Large intestine (tissue), 3 donors: ENCODE results near the gene SEMA5A. TPM values are rescaled to one million over a fixed set of nuclear protein-coding genes. Genes with fewer than 3 reads are reported as not detected.

ENCODE experiments used
- DNase-seq, 2 donors: peaks; one replicate each; pipeline versions ENCODE4 v3.0.0 to v3.0.0-alpha.2; 2013
- H3K27ac ChIP-seq: one replicate; pipeline ENCODE4 v1.5.1; 2013; ENCODE audit warnings: low read length
- H3K27me3 ChIP-seq: 2 replicates; pipeline ENCODE4 v1.6.1; 2013; ENCODE audit warnings: low read length; ENCODE audit not compliant: control insufficient read depth, insufficient read depth
- H3K36me3 ChIP-seq: 2 replicates; pipeline ENCODE4 v1.6.1; 2013; ENCODE audit warnings: low read length; ENCODE audit not compliant: control insufficient read depth, insufficient read depth
- H3K4me1 ChIP-seq: one replicate; pipeline ENCODE4 v1.6.1; 2013; ENCODE audit warnings: low read length; ENCODE audit not compliant: control insufficient read depth, insufficient read depth
- H3K4me3 ChIP-seq: one replicate; pipeline ENCODE4 v1.5.1; 2013; ENCODE audit warnings: low read length
- H3K9me3 ChIP-seq: one replicate; pipeline ENCODE4 v1.6.1; 2013; ENCODE audit warnings: mild to moderate bottlenecking, low read depth, low read length, moderate library complexity; ENCODE audit not compliant: control insufficient read depth
- WGBS: methylation state at CpG from one replicate; pipeline ENCODE4 v1.1.5; 2013; ENCODE audit warnings: low lambda C conversion rate; ENCODE audit not compliant: insufficient coverage; 5-methylcytosine and 5-hydroxymethylcytosine counted together
- polyA plus RNA-seq: library from polyadenylated mRNA; unstranded; fragments of 120-200 nt; gene quantifications from one replicate; pipeline ENCODE4 v1.2.1, GENCODE V29; 2013

The SEMA5A gene
- polyA plus RNA-seq, 1 donor = 11.9 TPM

DNA sequence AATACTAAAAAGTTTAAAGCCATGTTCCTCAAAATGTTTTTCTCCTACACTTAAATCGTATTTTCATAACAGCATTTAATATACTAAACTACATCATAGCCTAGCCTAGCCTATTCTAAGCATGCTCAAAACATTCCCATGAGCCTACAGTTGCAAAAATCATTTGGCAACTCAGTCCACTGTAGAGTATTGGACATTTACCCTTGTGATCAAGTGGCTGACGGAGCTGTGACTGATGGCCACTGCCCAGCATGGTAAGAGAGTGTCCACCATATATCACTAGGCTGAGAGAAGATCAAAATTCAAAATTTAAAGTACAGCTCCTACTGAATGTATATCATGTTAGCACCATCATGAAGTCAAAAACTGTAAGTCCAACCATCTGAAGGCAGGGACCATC, 30.9 kb downstream of the SEMA5A start:
- WGBS = 100% methylated on average over 1 of the region's 2 CpGs
- Histone ChIP-seq H3K9me3 (no peaks in the 10 kb centered on the region), H3K27ac (no peak overlapping the region), H3K27me3 (no peaks in the 10 kb centered on the region), H3K36me3 (no peaks in the 10 kb centered on the region), H3K4me3 (no peak overlapping the region), H3K4me1 (peaks cover 2% of the 10 kb centered on the region)
- no peak for DNase-seq

DNA sequence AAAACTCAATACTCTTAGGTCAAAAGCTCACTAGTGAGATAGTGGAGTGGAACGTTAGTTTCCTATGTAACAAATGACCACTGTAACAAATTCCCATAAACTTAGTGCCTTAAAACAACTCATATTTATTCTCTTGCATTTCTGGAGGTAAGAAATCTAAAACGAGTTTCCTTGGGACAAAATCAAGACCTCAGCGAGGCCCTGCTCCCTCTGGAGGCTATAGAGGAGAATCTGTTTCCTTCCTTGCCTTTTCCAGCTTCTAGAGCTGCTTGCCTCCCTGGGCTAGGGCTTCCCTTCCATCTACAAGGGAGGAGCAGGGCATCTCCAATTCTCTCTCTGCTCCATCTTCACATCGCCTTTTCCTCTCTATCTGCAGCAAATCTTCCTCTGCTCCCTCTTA, 32.0 kb downstream of the SEMA5A start:
- 100% methylated on average over 1 of the region's 4 CpGs for WGBS
- no peaks in the 10 kb centered on the region for H3K27me3 ChIP-seq
- no peaks in the 10 kb centered on the region for H3K9me3 ChIP-seq
- DNase-seq = no peak
- no peaks in the 10 kb centered on the region for H3K36me3 ChIP-seq
- no peak overlapping the region for H3K4me3 ChIP-seq
- peaks cover 2% of the 10 kb centered on the region for H3K4me1 ChIP-seq
- H3K27ac ChIP-seq = no peak overlapping the region

DNA sequence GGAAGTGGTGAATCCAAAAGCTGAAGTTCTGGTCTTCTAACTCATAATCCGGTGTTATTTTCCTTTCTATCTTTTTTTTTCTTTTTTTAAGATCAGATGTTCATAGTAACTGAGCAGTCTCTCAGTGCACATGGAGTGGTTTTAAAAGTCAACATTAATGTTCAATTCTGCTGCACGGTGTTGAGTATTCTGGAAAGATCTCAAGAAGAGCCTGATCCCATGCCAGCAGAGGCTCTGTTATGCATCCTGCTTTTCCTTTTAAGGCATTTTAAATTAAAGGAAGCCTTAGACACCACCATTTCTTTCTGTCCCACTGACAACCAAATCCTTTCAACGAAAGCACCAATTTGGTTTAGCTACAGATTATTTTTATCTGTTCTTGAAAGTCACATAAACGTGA, 33.4 kb downstream of the SEMA5A start:
- Histone ChIP-seq H3K27me3 (no peaks in the 10 kb centered on the region), H3K4me3 (no peak overlapping the region), H3K4me1 (peaks cover 2% of the 10 kb centered on the region), H3K27ac (no peak overlapping the region), H3K9me3 (no peaks in the 10 kb centered on the region), H3K36me3 (no peaks in the 10 kb centered on the region)
- WGBS = 57% methylated on average over 1 of the region's 4 CpGs
- DNase-seq = no peak

DNA sequence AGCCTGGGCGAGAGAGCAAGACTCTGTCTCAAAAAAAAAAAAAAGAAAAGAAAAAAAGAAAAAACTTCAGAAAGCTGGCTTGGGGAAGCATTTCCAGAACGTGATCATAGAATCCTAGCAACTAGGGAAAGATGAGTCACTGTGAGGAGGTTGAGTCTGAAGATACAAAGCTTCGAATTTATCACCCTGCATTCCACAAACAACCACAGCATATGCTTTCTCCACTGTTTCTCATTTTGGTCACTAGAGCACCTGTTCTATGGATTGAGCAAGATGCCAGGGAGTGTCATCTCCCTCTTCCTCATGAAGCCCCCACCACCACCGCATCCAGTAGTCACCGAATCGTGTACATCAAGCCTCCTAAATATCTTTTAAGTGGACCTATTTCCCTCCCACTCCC, 37.9 kb downstream of the SEMA5A start:
- H3K4me3 ChIP-seq = no peak overlapping the region
- no peak overlapping the region for H3K27ac ChIP-seq
- no peaks in the 10 kb centered on the region for H3K9me3 ChIP-seq
- H3K4me1 ChIP-seq = no peaks in the 10 kb centered on the region
- WGBS = 100% methylated on average over 1 of the region's 6 CpGs
- no peaks in the 10 kb centered on the region for H3K27me3 ChIP-seq
- DNase-seq = no peak
- H3K36me3 ChIP-seq = no peaks in the 10 kb centered on the region

DNA sequence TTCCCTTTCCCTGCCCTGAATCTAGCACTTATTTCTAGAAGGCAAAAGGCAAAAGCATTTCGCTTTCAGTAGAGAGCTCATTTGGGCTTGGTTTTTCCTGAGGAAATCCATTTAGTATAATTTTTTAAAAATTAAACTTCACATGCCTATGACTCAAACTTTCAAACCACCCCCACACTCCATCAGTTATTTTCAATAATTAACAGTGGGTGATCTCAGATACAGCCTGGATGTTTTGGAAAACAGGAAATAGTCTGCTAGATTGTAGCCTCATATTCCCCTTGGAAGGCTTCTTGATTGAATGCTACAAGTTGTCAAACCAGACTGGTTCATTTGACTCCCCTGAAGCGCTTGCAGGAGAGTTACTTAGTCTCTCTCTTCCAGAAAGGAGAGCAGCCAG, 40.6 kb downstream of the SEMA5A start:
- H3K36me3 ChIP-seq = no peaks in the 10 kb centered on the region
- no peaks in the 10 kb centered on the region for H3K9me3 ChIP-seq
- H3K27me3 ChIP-seq = no peaks in the 10 kb centered on the region
- no peak overlapping the region for H3K27ac ChIP-seq
- DNase-seq = no peak
- no peaks in the 10 kb centered on the region for H3K4me1 ChIP-seq
- WGBS = 100% methylated on average over 1 of the region's 2 CpGs
- H3K4me3 ChIP-seq = no peak overlapping the region

DNA sequence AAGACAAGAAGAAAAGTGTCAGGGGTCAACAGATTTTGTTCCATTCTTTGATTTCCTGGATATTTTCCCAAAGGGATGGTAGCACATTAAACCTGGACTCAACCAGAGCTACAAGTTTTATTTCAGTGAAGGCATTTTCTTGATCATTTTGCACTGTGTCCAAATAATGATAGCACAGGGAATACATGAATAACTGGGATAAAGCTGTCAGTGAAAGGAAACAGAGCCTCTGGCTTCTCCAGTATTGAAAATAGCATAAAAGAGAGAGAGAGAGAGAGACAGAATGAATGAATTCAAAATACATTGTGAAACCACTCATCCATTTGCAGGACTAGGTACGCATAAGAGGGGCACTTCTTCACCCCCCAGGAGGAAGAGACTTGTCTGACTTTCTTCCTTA, 43.0 kb downstream of the SEMA5A start:
- Histone ChIP-seq H3K27me3 (no peaks in the 10 kb centered on the region), H3K9me3 (no peaks in the 10 kb centered on the region), H3K4me1 (no peaks in the 10 kb centered on the region), H3K4me3 (no peak overlapping the region), H3K27ac (no peak overlapping the region), H3K36me3 (no peaks in the 10 kb centered on the region)
- DNase-seq = no peak
- no CpG with 5 or more reads among the region's 1 CpG for WGBS

DNA sequence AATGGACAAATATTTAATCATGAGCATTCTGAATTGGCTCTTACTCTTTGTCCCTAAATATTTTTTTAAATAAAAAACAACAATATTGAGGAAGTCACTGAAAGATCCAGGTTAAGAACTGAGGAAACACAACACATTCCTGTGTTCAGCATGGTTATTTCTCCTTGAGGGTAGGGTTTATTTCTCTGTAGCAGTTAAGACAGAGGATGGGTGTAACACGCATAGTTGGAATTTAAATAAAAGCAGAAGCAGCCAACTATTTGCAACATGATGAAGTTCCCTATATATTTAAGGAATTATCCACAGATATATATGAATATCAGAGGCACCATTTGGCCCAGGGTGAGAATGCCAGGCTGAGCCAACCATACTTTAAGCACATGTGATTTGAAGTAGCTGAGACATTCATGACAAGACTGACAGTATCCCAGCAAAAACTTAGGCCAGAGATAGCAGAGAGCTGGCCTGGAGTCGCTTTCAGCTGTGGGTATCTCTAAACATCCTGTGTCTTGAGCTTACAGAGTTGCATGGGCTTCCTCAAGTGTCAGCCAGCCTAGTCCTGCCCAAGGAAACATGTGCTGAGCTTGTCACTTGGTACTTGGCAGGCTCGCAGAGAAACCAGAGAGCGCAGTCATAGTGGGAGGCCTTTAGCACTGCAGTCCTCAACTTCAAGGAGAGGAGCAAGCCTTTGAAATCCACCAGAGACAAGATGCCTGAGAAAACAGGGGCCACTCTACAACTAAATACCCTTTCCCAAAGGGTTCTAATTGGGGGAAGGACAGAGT, 43.6 kb downstream of the SEMA5A start:
- WGBS = no CpG with 5 or more reads among the region's 4 CpGs
- DNase-seq = no peak

DNA sequence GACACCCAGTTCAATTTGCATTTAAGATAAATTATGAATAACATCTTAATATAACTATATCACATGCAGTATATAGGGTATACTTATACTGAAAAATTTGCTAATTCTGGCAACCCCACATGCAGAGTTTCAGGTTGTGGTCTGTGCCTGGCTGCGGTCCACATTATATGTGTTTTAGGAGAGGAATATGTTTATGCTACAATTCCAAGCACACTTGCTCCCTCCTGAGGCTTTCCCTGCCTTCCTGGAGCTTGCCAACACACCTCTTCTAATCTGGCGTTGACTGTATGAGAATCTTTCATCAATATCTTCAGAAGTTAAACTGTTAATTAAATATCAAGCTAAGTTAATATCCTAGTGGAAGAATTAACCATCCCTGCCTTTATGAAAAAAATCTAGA, 45.2 kb downstream of the SEMA5A start:
- no peaks in the 10 kb centered on the region for H3K27me3 ChIP-seq
- H3K4me3 ChIP-seq = no peak overlapping the region
- no peaks in the 10 kb centered on the region for H3K36me3 ChIP-seq
- H3K4me1 ChIP-seq = no peaks in the 10 kb centered on the region
- no peak for DNase-seq
- H3K9me3 ChIP-seq = no peaks in the 10 kb centered on the region
- no peak overlapping the region for H3K27ac ChIP-seq
- whole genome bisulfite sequencing = 100% methylated on average over 2 of the region's 2 CpGs

More for the DNA sequence above, 43.6 kb downstream of the SEMA5A start:
- no peaks in the 10 kb centered on the region for H3K36me3 ChIP-seq
- no peaks in the 10 kb centered on the region for H3K9me3 ChIP-seq
- H3K27ac ChIP-seq = no peak overlapping the region
- H3K4me3 ChIP-seq = no peak overlapping the region
- H3K27me3 ChIP-seq = no peaks in the 10 kb centered on the region
- H3K4me1 ChIP-seq = no peaks in the 10 kb centered on the region

DNA sequence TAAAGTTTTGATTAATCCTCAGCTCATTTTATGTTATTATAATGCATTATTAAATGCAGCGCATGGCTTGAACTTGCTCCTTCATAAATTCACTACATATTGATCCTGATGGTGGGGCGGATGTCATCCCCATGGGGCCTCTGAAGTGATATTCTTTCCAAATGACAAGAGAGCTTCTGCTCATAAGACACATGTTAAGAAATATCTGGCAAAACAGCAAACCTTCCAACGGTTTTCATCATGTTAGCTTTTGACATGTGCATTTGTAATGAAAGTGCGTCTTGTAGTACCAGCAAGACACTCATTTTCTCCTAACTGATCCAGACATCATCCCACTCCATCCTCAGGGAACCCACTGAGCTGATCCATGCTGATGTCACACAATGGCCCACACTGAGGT, 45.7 kb downstream of the SEMA5A start:
- H3K4me3 ChIP-seq = no peak overlapping the region
- H3K36me3 ChIP-seq = no peaks in the 10 kb centered on the region
- H3K4me1 ChIP-seq = no peaks in the 10 kb centered on the region
- no peaks in the 10 kb centered on the region for H3K9me3 ChIP-seq
- H3K27me3 ChIP-seq = no peaks in the 10 kb centered on the region
- no CpG with 5 or more reads among the region's 4 CpGs for WGBS
- H3K27ac ChIP-seq = no peak overlapping the region
- DNase-seq = no peak

DNA sequence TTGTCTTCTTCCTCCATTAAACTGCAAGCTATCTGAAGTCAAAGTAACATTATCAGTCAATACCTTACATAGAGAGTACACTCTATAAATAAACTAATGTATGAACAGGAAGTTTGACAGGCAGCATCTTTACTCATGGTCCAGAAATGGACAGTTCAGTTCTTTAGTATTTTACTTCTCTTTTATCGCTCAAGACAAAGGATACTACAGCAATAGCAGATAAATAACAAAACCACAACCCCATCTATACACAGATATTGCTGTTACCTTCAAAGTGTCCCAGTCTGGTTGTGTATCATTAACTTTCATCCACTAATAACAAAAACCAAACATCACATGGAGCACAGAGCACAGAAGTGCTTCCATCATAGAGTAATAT, 46.4 kb downstream of the SEMA5A start:
- Histone ChIP-seq H3K27me3 (no peaks in the 10 kb centered on the region), H3K27ac (no peak overlapping the region), H3K9me3 (no peaks in the 10 kb centered on the region), H3K36me3 (no peaks in the 10 kb centered on the region), H3K4me1 (no peaks in the 10 kb centered on the region), H3K4me3 (no peak overlapping the region)
- WGBS = no CpG with 5 or more reads among the region's 1 CpG
- DNase-seq = no peak
